DOHH2 (cell line): Measurements from ENCODE around the gene UPK3BL1.
"Not testable (repeated sequence)": the region's sequence is repeated elsewhere in the genome, so short reads cannot be mapped to it uniquely, and the experiment has no call there.

Experiments
- H3F3A ChIP-seq: fragments of 200-600 bp; sonication (generic), shearing (Covaris generic); 2 replicates; pipeline ENCODE4 v1.6.0; 2016; ENCODE audit warnings: antibody characterized with exemption, mild to moderate bottlenecking; ENCODE audit not compliant: control insufficient read depth, insufficient read depth
- H3K27ac ChIP-seq: fragments of 200-600 bp; sonication (generic); 2 replicates; pipeline ENCODE4 v1.5.1; 2014; ENCODE audit warnings: low read depth, mild to moderate bottlenecking, low read length, moderate library complexity
- H3K27me3 ChIP-seq: fragments of 200-600 bp; sonication (generic); 2 replicates; pipeline ENCODE4 v1.6.1; 2014; ENCODE audit warnings: mild to moderate bottlenecking, low read length, mixed read lengths; ENCODE audit not compliant: control insufficient read depth
- H3K36me3 ChIP-seq: fragments of 200-600 bp; sonication (generic); 2 replicates; pipeline ENCODE4 v1.6.1; 2014; ENCODE audit warnings: mild to moderate bottlenecking, low read length, moderate library complexity, mixed read lengths; ENCODE audit not compliant: control insufficient read depth
- H3K4me1 ChIP-seq: fragments of 200-600 bp; sonication (generic); 2 replicates; pipeline ENCODE4 v1.6.1; 2014; ENCODE audit warnings: mild to moderate bottlenecking, low read length, mixed read lengths; ENCODE audit not compliant: control insufficient read depth
- H3K4me2 ChIP-seq: fragments of 200-600 bp; sonication (generic); 2 replicates; pipeline ENCODE4 v1.6.0; 2014; ENCODE audit warnings: mild to moderate bottlenecking, low read length, moderate library complexity
- H3K4me3 ChIP-seq: fragments of 200-600 bp; sonication (generic); 2 replicates; pipeline ENCODE4 v1.5.1; 2014; ENCODE audit warnings: mild to moderate bottlenecking, low read length, mixed read lengths
- H3K79me2 ChIP-seq: fragments of 200-600 bp; sonication (generic); 2 replicates; pipeline ENCODE4 v1.6.1; 2014; ENCODE audit warnings: mild to moderate bottlenecking, low read length, mixed read lengths; ENCODE audit not compliant: control insufficient read depth
- H3K9me2 ChIP-seq: fragments of 200-600 bp; sonication (generic); replicated peaks from 2 replicates; pipeline ENCODE4 v1.6.1; 2014; ENCODE audit warnings: mild to moderate bottlenecking, low read length, mixed read lengths; ENCODE audit not compliant: control insufficient read depth
- H3K9me3 ChIP-seq: fragments of 200-600 bp; sonication (generic); 2 replicates; pipeline ENCODE4 v1.6.1; 2014; ENCODE audit warnings: antibody characterized with exemption, low read length, mixed read lengths; ENCODE audit not compliant: control insufficient read depth, insufficient read depth
- H4K20me1 ChIP-seq: fragments of 200-600 bp; sonication (generic); 2 replicates; pipeline ENCODE4 v1.6.0; 2014; ENCODE audit warnings: low read depth, mild to moderate bottlenecking, antibody characterized with exemption, low read length, moderate library complexity; ENCODE audit not compliant: control insufficient read depth, insufficient read depth

The UPK3BL1 gene

GRCh38 chr7:102673447-102674067, 31.0 kb upstream of the UPK3BL1 start:
- not testable (repeated sequence) for H3K4me3 ChIP-seq, H3K4me2 ChIP-seq, H3F3A ChIP-seq, H3K36me3 ChIP-seq, H3K4me1 ChIP-seq, H4K20me1 ChIP-seq, H3K79me2 ChIP-seq, H3K9me3 ChIP-seq, H3K27ac ChIP-seq, H3K27me3 ChIP-seq, H3K9me2 ChIP-seq

GRCh38 chr7:102671956-102672307, 29.3 kb upstream of the UPK3BL1 start:
- not testable (repeated sequence) for H3F3A ChIP-seq, H3K4me1 ChIP-seq, H3K27ac ChIP-seq, H3K4me3 ChIP-seq, H3K9me3 ChIP-seq, H3K79me2 ChIP-seq, H3K4me2 ChIP-seq, H3K36me3 ChIP-seq, H3K27me3 ChIP-seq, H3K9me2 ChIP-seq, H4K20me1 ChIP-seq

- H4K20me1 ChIP-seq, H3K4me1 ChIP-seq, H3K4me3 ChIP-seq, H3K27ac ChIP-seq, H3K4me2 ChIP-seq, H3K79me2 ChIP-seq, H3K36me3 ChIP-seq, H3K9me2 ChIP-seq, H3K27me3 ChIP-seq, H3F3A ChIP-seq, H3K9me3 ChIP-seq: not testable (repeated sequence)
These were observed 28.8 kb upstream of the UPK3BL1 start, which contains the start of gene POLR2J2 for GRCh38 chr7:102671166-102671955. Gene POLR2J2 (minus strand): TSS chr7:102671663. CDS start chr7:102671601, 62 bp downstream.

- H3K9me3 ChIP-seq, H3K4me2 ChIP-seq, H3K4me3 ChIP-seq, H3K27ac ChIP-seq, H3K9me2 ChIP-seq, H4K20me1 ChIP-seq, H3K4me1 ChIP-seq, H3K27me3 ChIP-seq, H3K36me3 ChIP-seq, H3F3A ChIP-seq, H3K79me2 ChIP-seq: not testable (repeated sequence)
These were observed 24.9 kb upstream of the UPK3BL1 start for GRCh38 chr7:102667523-102667922.

- H3K36me3 ChIP-seq, H3K4me3 ChIP-seq, H3K4me2 ChIP-seq: not testable (repeated sequence)
These were observed 24.3 kb upstream of the UPK3BL1 start for GRCh38 chr7:102666850-102667249.

GRCh38 chr7:102664765-102665164, 22.2 kb upstream of the UPK3BL1 start:
- H3K9me2 ChIP-seq, H3F3A ChIP-seq, H3K27ac ChIP-seq, H3K79me2 ChIP-seq, H3K9me3 ChIP-seq, H3K4me1 ChIP-seq, H3K36me3 ChIP-seq, H3K4me2 ChIP-seq, H3K27me3 ChIP-seq, H3K4me3 ChIP-seq, H4K20me1 ChIP-seq: not testable (repeated sequence)

More at GRCh38 chr7:102666850-102667249, 24.3 kb upstream of the UPK3BL1 start:
- not testable (repeated sequence) for H3K27me3 ChIP-seq, H3K9me3 ChIP-seq, H3K4me1 ChIP-seq, H4K20me1 ChIP-seq, H3K27ac ChIP-seq, H3F3A ChIP-seq, H3K79me2 ChIP-seq, H3K9me2 ChIP-seq

- H3F3A ChIP-seq, H3K27ac ChIP-seq, H4K20me1 ChIP-seq, H3K36me3 ChIP-seq, H3K4me1 ChIP-seq, H3K79me2 ChIP-seq, H3K4me2 ChIP-seq, H3K9me2 ChIP-seq, H3K9me3 ChIP-seq, H3K27me3 ChIP-seq, H3K4me3 ChIP-seq: not testable (repeated sequence)
These were observed 7.3 kb upstream of the UPK3BL1 start, which contains the start of gene SPDYE2B for GRCh38 chr7:102649924-102650323. Gene SPDYE2B (plus strand): TSS chr7:102650319. CDS start chr7:102652349, 2,030 bp downstream.

- not testable (repeated sequence) for H3K27me3 ChIP-seq, H3K79me2 ChIP-seq, H3K4me1 ChIP-seq, H3K27ac ChIP-seq, H3K9me2 ChIP-seq, H3F3A ChIP-seq, H4K20me1 ChIP-seq, H3K9me3 ChIP-seq, H3K4me3 ChIP-seq, H3K36me3 ChIP-seq, H3K4me2 ChIP-seq
These were observed 5.2 kb upstream of the UPK3BL1 start for GRCh38 chr7:102647813-102648212.
